DMS114 treated with DMSO at 0.1 percent for 48 hours (cell line): Measurements from ENCODE around the gene NLRC5.
"Not testable (repeated sequence)": the region's sequence is repeated elsewhere in the genome, so short reads cannot be mapped to it uniquely, and the experiment has no call there.

Experiments used
- DNase-seq: peaks from one replicate; lab custom pipeline; 2025; ENCODE audit not compliant: unreplicated experiment; lab: John Stamatoyannopoulos, UW

The NLRC5 gene

GRCh38 chr16:57098188-57098841 lies 109.0 kb downstream of the NLRC5 start:
- no peak for DNase-seq

- DNase-seq, result not testable (repeated sequence)
These were observed 110.6 kb downstream of the NLRC5 start for GRCh38 chr16:57099965-57100364.

- no peak for DNase-seq
These were observed 111.1 kb downstream of the NLRC5 start for GRCh38 chr16:57100445-57100844.

GRCh38 chr16:57102888-57103851 lies 113.8 kb downstream of the NLRC5 start:
- DNase-seq, result no peak

- no peak for DNase-seq
These were observed 115.3 kb downstream of the NLRC5 start for GRCh38 chr16:57104706-57105105.

GRCh38 chr16:57105184-57105583 lies 115.8 kb downstream of the NLRC5 start:
- DNase-seq, result no peak

GRCh38 chr16:57106767-57107166 lies 117.4 kb downstream of the NLRC5 start:
- no peak for DNase-seq

- DNase-seq, result no peak
These were observed 118.1 kb downstream of the NLRC5 start for GRCh38 chr16:57107321-57107922.

- no peak for DNase-seq
These were observed 119.1 kb downstream of the NLRC5 start for GRCh38 chr16:57108432-57108831.

- not testable (repeated sequence) for DNase-seq
These were observed 120.1 kb downstream of the NLRC5 start for GRCh38 chr16:57109259-57110105.

GRCh38 chr16:57110937-57111336 lies 121.6 kb downstream of the NLRC5 start:
- no peak for DNase-seq

- DNase-seq, result no peak
These were observed 122.1 kb downstream of the NLRC5 start for GRCh38 chr16:57111420-57111819.

GRCh38 chr16:57112403-57113041 lies 123.2 kb downstream of the NLRC5 start:
- DNase-seq, result no peak

- DNase-seq, result no peak
These were observed 123.7 kb downstream of the NLRC5 start for GRCh38 chr16:57113042-57113453.

- no peak for DNase-seq
These were observed 124.3 kb downstream of the NLRC5 start for GRCh38 chr16:57113664-57114063.

- DNase-seq, result no peak
These were observed 125.8 kb downstream of the NLRC5 start for GRCh38 chr16:57115168-57115513.

GRCh38 chr16:57115514-57116182 lies 126.3 kb downstream of the NLRC5 start:
- DNase-seq, result no peak

- DNase-seq, result no peak
These were observed 129.2 kb downstream of the NLRC5 start for GRCh38 chr16:57118461-57119084.

GRCh38 chr16:57123216-57123973 lies 134.0 kb downstream of the NLRC5 start:
- no peak for DNase-seq
